Activated CD4-positive, alpha-beta T cell treated with anti-CD3 and anti-CD28 coated beads, Interleukin-2, amount 50 U/mL, for 24 hours (primary cell): ENCODE data around the gene PKN2.
"Not testable (repeated sequence)": the region's sequence is repeated elsewhere in the genome, so short reads cannot be mapped to it uniquely, and the experiment has no call there.

Experiments
- DNase-seq, 2 donors: peaks; one replicate each; pipeline ENCODE4 v3.0.0-alpha.2; 2020; ENCODE audit warnings: low read depth in 1 of 2, low spot score in 1 of 2

Gene PKN2

GRCh38 chr1:88876573-88877365, 192.7 kb downstream of the PKN2 start:
- no peak for DNase-seq

DNA sequence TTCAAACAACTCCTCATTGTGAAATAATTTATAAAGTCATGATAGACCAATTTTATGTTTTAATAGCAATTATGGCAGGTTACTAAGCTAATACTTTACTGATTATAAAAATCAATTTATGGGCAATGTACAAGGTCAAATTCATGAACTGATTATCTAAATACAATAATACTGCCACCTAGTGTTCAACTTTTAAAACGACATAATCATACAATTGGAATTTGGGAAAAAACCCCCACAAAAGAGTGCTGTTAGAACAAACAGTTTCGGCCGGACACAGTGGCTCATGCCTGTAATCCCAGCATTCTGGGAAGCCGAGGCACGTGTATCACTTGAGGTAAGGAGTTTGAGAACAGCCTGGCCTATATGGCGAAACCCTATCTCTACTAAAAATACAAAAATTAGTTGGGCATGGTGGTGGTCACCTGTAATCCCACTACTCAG, 193.3 kb downstream of the PKN2 start:
- DNase-seq: no peak

DNA sequence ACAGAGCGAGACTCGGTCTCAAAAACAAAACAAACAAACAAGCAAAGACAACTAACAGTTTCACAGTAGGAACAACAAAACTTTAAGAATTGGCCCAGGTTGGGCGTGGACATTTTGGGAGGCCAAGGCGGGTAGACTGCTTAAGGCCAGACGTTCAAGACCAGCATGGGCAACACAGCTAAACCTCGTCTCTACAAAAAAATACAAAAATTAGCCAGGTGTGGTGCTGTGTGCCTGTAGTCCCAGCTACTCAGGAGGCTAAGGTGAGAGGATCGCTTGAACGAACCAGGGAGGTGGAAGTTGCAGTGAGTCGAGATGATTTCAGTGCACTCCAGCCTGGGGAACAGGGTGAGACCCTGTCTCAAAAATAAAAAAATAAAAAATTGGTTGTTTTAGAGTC, 193.8 kb downstream of the PKN2 start:
- DNase-seq: no peak

DNA sequence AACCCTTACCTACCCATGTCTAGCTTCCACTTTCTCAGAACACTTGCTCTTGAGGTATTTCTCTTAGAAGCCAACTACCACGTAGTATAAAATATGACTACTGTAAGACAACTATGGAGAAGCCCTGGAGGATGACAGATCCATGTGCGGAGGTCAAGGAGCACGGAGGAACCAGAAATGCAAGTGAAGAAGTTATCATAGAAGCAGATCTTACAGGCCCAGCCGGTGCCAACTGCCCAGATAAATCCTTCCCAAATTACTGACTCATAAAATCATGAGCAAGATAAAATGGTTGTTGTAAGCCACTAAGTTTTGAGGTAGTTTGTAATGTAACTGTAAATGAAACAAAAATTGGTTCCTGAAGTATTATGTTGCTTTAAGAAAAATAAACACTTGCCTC, 194.7 kb downstream of the PKN2 start:
- DNase-seq: no peak

DNA sequence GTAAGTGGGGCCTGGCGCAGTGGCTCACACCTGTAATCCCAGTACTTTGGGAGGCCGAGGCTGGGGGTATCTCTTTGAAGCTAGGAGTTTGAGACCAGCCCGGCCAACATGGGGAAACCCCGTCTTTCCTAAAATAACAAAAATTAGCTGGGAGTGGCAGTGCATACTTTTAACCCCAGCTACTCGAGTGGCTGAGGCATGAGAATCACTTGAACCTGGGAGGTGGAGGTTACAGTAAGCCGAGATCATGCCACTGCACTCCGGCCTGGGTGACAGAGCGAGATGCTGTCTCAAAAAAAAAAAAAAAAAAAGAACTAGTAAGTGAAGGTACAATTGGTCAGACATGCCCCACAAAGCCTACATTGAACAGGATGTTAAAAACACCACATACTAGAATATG, 196.6 kb downstream of the PKN2 start:
- not testable (repeated sequence) for DNase-seq

DNA sequence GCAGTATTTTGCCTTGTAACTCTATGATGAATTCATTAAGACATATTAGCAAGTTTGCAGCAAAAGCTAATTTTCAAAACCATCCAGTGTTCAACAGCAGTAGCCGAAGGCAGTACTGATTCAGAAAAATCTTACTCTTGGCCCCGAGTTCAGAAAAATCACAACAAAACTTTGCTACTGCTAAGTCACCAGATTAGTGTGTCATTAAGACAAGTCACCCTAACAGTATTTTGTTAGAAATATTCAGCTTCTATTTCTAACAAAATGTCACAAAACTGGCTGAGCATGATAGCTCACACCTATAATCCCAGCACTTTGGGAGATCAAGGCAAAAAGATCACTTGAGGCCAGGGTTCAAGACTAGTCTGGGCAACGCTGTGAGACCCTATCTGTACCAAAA, 199.1 kb downstream of the PKN2 start:
- DNase-seq: no peak
